Measurements from ENCODE around the gene LEAP2.
A peak's percentile ranks its signal among the peaks of the same experiment; 100 is the strongest.

LEAP2 gene

DNA sequence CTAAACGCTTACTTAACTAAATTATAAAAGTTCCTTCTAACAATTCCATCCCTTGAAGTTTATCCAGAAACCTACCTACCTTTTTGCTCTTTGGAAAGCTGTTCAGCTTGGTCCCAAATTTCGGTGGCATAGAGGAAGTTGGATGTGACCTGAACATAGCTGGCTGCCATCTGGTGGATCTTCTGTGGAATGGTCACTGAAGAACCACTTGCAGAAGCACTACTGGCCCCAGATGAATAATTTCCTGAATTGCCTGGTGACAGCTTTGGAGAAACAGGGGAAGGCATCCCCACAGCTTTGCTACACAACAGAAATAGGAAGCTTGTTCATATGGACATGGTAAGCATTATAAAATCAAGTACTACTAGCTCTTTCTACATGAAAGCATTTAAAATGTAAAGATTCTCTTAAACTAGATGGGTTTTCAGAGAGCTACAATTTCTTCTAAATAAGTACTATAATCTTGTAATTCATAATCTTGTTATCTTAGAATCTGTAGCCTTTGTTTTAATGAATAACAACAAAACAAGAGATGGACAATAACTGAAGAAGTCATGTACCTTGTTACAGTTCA lies 9.9 kb downstream of the LEAP2 start:
- DNase-seq = peak; percentile 86

DNA sequence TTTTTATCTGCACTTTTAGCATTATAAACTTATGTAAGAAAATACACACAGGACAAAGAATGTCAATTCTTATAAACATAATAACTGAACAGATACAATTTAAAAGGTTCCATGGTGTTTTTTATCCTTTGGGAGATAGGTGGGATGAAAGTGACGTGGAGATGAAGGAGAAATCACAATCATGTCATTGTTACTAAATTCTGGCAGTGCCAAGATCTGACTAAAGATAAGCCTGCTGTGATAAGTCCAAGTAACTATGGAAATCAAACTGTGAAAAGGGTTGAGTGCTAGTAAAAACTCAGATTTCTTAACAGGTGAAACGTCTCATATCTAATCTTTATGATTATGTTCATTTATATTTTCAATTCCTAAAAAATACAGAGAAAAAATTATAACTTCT lies 11.1 kb downstream of the LEAP2 start:
- DNase-seq = no peak

DNA sequence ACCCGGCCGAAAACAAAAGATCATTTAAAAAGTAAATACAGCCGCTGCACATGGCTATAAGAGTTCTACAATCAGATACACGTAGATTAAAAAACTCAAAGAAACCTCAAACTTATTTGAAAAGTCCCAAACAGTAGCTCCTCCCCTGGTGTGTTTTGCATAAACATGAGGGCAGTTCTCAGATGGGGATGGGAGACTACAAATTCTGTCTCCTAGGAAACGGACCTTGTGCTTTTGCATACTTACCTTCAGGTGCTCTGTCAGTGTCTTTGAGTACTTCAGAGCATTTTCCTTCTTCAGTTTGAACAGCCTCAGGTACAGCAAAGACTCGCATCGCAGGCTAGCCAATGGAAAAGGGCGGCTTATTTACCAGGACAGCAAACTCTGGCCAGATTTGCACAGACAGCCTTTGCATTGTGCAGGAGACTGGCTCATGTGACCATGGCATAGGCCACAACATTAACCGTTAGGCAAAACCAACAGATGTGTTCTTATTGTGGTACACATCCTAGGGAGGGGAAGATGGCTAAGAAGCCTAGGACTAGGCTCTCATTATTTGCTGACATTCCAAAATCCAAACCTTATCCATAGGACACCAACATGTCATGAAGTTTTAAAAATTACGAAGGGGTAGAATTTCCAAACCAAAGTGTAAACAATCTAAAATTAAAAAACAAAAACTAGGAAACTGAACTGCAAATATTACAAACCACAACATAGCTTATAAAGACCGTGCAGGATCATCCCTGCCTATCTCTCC lies 12.8 kb downstream of the LEAP2 start:
- no peak for DNase-seq

DNA sequence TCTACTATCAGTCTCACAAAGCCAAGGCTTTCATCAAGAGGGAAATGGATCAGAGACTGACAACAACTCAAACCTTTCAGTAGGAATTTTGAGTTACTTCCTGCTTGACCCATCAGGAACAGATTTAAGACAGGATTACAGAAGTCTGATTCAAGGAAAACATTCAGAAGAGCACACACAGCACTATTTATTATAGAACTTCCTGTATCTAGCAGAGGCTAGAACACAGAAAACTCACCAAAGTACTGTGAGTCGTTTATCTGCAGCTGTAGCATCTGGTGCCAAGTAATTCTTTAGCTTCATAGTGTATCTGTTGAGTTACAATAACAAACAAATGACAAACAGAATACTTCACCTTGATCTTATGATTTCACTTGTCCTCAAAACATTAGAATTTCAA lies 13.8 kb downstream of the LEAP2 start:
- no peak for DNase-seq

DNA sequence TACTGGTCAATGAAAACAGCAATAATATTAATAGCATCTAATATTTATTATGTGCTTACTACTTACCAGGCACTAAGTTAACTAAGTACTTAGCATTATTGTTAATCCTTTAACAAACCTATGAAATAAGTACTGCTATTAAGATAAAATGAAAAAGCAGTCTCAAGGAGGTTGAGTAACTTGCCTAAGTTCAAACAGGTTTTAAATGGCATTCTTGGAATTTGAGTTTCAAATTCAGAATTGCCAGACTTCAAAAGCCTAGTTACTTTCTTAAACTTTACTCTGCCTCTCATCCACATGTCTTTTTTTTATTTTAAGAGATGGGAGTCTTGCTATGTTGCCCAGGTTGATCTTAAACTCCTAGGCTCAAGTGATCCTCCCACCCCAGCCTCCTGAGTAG lies 16.0 kb downstream of the LEAP2 start:
- DNase-seq = no peak

DNA sequence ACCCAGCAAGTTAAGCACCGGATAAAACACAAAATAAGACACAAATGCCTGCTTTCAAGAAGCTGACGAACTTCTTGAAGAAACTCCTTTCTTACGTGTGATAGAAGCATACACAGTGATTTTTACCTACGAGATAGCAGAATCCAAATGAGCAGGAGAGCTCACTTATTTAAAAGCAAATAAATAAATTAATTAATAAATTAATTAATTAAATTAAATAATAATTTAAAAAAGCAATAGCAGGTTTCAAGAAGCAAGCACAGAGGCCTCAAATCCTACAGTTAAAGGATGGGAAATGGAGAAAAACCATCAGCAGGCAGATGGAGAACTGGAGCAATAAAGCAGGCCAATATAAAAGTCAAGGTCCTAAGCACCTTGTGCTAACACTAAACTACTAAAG lies 17.3 kb downstream of the LEAP2 start:
- DNase-seq = no peak

DNA sequence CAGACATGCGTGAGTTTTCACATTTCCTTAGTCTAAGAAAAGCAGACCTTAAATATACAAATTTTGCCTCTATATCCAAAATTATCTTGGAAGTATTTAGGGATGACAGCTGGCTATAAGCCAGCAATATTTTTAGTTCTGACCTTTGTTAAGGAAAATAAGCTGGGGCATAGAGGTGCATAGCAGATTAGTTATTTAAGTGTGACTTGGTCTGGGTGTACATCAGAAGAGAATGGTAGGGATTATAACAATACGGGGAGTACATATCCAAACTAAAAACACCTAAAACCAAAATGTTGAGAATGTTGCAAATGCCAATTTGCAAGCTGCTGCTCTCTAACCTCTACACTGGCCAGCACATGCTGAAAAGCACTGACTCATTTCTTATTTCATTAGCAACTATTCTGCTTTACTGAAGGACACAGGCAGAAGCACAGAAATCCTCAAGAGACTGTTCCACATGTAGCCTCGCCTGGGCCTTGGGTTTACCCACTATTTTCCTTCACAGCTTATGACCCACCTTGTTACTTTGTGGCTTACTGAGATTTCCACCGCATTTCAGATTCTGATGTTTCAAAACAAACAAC lies 22.3 kb downstream of the LEAP2 start:
- DNase-seq = no peak

DNA sequence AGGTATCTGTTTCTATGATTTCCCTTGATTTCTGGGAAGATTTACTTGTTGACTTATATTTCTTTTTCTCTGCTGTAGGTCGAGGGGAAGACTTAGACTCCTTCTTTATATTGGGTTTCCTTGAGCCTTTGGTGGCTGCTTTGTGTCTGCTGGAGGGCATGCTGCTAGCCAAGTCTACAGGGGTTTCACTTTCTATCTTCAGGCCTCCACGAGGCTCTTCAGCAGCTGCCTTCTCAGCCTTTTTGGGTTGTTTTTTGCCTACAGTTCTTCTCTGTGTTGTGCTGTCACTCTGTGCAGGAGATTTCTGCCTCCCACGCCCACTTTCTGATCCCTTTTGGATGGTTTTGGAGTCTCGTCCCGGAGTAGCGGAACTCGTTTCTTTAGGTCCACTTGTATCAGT lies 23.2 kb downstream of the LEAP2 start:
- no peak for DNase-seq

DNA sequence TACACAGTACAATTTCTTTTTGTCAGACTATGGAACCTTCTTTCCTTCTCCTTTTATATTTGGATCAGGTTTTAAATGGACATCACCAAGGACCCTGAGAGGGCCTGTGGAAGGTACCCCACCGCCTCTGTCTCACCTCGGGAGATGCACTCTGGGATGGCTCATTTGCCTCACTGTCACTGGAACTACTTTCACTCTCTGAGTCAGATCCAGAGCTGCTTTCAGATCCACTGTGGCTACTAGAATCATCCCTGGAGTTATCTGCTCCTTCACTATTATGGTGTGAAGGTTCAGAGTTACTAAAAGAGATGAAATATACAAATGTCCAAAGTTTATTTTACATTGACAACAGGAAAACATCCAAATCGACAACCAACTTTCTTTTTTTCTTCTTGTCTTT lies 24.6 kb downstream of the LEAP2 start:
- no peak for DNase-seq

DNA sequence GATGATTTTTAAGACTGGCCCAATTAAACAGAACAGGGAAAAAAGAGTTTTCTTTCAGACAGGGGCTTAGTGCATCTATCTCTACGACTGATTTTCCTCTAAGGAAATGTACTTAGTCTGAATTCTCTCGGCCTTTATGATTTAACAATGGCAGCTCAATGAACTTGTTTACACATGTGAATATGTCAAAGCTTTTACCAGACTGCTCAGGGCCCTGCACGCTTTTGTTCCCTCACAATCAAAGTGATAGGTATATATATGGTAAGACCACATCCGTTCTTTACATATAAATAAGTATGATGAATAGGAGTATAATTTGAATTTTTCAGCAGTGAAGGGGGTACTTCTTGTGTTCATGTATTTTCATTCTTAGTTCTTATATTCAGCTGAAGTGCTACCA lies 27.6 kb downstream of the LEAP2 start:
- no peak for DNase-seq

DNA sequence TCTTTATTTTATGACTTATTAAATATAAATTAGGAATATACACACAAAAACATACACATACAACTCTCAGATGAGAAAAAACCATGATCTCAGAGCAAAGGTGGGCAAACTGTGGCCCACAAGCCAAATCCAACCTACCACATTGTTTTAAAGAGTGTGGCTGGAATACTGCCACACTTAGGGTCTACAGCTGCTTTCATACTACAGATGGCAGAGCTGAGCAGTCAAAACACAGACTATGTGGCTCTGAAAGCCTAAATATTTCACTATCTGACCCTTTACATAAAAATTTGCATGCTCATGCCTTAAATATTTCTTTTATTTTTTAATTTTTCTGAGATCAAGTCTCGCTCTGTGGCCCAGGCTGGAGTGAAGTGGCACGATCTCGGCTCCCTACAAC lies 28.3 kb downstream of the LEAP2 start:
- peak; percentile 8 for DNase-seq

DNA sequence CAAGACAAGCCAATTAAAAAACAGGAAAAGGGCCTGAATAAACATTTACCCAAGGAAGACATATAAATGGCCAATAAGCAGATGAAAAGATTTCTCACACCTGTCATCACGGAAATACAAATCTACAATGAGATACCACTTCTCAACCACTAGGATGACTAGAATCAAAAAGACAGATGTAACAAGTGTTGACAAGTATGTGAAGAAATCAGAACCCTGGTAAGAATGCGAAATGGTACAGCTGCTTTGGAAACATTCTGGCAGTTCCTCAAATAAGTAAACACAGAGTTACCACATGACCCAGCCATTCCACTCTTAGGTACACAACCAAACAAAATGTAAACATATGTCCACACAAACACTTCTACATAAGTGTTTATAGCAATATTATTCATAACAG lies 32.5 kb downstream of the LEAP2 start:
- no peak for DNase-seq

DNA sequence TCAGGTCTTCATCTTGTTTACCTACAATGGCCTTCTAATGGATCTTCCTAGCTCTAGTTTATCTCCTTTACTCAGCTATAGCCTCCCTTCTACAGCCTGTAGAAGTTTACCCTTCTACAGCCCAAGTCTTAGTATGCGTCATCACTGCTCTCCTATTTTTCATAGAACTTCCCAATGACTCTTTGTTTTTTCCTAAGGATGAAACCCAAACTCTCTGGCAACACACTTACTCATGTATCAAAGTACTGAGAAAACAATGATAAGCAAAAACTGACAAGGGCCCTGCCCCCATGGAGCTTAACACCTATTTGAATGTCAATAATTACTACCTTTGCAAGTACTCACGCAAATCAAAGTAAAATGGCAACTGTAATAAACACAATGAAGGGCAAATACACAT lies 33.7 kb downstream of the LEAP2 start:
- DNase-seq = no peak

DNA sequence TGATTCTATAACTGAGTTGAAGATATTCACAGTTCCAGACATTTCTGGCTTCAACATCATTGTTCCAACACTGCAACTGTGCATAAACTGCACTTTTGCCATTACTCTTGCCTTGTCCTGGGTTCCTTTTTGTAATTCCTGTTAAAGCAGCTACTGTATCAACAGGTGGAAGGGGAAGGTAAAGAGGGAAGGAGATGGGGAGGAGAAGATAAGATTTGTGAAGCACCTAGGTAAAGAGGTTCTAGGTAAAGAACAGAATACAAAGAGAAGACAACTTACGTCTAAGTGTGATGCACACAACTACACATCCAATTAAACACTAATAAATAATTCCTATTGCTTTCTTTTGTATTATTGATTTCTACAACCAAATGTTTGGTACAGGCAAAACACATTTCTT lies 36.2 kb downstream of the LEAP2 start:
- DNase-seq = no peak

DNA sequence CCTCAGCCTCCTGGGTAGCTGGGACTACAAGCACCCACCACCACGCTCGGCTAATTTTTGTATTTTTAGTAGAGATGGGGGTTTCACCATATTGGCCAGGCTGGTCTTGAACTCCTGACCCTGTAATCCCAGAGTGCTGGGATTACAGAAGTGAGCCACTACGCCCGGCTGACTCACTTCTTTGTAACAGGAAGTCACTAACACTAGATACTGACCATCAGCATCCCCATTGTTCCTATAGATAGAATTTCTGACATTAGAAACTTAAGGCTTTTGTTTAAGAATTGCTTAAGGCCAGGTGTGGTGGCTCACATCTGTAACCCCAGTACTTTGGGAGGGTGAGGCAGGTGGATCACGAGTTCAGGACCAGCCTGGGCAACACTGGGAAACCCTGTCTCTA lies 42.2 kb downstream of the LEAP2 start:
- no peak for DNase-seq

DNA sequence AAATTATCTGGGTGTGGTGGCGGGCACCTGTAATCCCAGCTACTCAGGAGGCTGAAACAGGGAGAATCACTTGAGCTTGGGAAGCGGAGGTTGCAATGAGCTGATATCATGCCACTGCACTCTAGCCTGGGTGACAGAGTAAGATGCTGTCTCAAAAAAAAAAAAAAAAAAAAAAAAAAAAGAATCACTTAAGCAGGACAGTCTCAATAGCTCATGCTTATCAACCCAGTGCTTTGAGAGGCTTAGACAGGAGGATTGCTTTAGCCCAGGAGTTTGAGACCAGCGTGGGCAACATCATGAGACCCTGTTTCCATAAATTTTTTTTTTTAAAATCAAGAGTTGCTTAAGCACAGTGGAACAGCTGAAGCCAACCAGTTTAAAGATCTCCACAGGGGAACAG lies 42.6 kb downstream of the LEAP2 start:
- no peak for DNase-seq

Measured in hematopoietic multipotent progenitor cell treated with erythropoietin and hydrocortisone succinate and interleukin-3 and kit ligand, for 6 days (in vitro differentiated cells).